ENCODE results near the gene PDE6H.

PDE6H gene

GRCh38 chr12:14976658-14977057 lies 3.8 kb downstream of the PDE6H start:
- DNase-seq: no peak

- no peak for DNase-seq
Measured at GRCh38 chr12:14979468-14979867, 6.6 kb downstream of the PDE6H start.

DNA sequence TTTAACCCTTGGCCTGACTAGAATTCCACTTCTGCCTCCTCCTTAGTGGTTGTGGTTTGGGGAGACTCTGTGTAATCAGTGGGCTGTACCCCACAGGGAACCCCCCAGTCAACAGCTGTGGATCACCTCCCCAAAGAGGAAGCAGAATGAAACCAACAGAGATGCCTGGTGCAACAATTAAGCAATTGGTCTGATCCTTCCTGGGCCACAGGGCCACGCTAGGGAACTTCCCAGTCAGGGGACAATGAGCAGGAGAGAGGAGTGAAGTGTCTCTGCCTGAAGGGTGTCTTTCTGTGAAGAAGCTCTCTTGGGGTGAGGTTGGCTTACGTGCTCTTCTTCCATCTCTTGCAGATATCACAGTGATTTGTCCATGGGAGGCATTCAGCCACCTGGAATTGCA lies 8.2 kb downstream of the PDE6H start:
- DNase-seq: no peak

GRCh38 chr12:14982562-14982961 lies 9.7 kb downstream of the PDE6H start:
- no peak for DNase-seq

- DNase-seq: no peak
Measured at GRCh38 chr12:14982991-14983390, 10.1 kb downstream of the PDE6H start.

DNA sequence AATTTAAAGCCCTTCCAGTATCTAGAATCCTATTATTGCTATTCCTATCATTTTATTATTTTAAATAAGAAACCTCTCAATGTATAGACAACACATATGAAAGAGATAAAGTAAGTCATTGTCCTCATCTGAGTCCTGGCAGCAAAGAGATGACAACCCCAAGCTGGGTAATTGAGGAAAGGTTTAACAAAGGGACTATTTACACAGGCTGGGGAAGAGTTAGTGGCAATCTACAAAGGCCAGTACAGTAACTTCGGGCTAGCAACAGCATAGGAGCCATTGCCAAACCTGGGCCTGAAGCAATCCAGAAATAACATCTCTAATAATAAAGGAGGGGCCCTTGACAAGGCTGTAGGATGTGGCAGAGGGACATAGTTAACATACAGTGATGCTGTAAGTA lies 11.2 kb downstream of the PDE6H start:
- no peak for DNase-seq

DNA sequence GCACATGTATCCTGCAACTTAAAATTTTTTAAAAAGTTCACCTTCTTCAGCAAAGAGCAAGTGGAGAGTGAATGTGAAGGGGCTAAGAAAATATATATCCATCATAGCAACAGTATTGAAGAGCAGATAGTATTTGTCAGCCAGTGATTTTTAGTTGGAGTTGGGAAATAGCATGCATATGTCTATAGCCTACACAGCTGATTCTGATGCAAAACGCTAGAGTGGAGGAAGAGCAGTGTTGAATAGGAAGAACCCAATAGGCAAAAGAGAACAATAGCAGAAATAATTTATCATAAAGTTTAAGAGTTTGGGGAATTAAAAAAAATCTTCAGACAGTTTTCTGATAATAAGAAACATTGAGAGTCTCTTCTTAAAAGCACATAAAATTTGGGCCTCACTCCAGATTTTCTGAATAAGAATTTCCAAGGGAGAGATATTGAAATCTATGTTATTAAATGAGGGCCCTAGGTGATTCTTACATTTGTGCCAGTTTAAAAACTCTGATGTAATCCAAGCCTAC lies 12.0 kb downstream of the PDE6H start:
- no peak for DNase-seq

- DNase-seq: no peak
Measured at GRCh38 chr12:14986449-14986848, 13.6 kb downstream of the PDE6H start.

DNA sequence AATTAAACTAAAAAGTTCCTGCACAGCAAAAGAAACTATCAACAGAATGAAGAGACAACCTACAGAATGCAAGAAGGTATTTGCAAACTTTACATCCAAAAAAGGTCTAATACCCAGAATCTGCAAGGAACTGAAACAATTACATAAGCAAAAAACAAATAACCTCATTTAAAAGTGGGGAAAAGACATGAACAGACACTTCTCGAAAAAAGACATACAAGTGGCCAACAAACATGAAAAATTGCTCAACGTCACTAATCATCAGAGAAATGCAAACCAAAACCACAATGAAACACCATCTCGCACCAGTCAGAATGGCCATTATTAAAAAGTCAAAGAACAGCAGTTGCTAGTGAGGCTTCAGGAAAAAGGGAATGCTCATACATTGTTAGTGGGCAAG lies 15.2 kb downstream of the PDE6H start:
- DNase-seq: no peak

DNA sequence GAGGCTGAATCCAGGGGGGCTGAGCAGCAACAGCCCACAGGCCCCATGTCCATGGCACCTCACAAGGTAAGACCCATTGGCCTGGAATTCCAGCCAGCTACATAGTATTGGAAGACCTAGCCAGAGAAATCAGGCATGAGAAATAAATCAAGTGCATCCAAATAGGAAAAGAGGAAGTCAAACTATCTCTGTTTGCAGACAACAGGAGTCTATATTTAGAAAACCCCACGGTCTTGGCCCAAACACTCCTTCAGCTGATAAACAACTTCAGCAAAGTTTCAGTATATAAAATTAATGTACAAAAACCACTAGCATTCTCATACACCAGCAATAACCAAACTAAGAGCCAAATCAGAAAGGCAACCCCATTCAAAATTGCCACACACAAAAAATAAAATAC lies 16.9 kb downstream of the PDE6H start:
- DNase-seq: no peak

GRCh38 chr12:14991069-14991468 lies 18.2 kb downstream of the PDE6H start:
- no peak for DNase-seq

DNA sequence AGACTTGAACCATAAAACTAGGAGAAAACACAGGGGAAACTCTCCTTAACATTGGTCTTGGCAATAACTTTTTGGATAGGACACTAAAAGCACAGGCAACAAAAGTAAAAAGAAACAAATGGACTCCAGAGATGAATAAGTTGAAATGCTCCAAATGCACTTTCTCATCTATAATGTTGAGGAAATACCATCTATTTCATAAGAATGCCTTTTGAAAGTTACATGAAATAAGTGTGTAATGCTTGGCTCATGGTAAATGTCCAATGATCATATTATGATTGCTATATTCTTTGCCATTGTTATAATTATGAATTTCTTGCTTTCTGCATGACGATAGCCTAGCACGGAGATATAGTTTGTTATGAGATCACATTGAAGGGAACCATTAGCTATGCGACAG lies 19.8 kb downstream of the PDE6H start:
- DNase-seq: no peak

DNA sequence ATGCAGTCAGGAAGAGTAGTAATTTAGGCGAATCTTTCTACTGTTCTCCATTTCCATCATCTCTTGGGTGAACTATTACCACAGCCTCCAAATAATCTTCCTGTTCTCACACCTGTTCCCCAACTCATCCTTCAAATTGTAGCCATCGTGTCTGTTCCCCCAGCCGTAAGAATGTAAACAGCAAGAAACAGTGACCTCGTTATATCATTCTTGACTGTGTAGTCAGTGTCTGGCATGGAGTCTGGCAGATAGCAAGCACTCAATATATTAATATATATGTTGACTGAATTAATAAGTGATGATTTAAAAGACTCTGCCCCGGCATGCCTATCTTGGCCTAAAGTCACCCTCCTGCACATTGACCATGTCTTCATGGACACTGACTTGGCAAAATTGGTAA lies 20.3 kb downstream of the PDE6H start:
- no peak for DNase-seq

GRCh38 chr12:14993537-14994266 lies 20.9 kb downstream of the PDE6H start:
- no peak for DNase-seq

GRCh38 chr12:14994610-14995009 lies 21.8 kb downstream of the PDE6H start:
- DNase-seq: no peak

- peak; percentile 50 for DNase-seq
Measured at GRCh38 chr12:14995583-14996425, 23.0 kb downstream of the PDE6H start.

DNA sequence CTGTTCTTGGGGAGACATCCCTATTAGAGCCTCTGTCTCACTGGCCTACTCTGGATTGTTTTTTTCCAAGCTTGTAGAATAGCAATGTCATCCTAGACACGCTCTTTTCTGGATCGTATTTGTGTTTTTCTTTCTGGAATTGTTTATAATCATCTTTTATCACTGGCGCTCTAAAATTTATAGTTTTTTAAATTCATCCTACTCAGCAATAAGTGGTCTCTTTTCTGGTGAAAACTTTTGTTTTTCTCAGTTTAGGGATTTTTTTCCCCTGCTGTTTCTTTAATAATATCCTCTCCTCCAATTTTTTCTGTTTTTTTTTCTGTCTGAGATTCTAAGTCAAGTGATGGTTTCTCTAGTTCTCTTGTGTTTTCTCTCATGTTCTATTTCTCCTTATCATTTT lies 25.2 kb downstream of the PDE6H start:
- no peak for DNase-seq

- DNase-seq: no peak
Measured at GRCh38 chr12:14999021-14999694, 26.3 kb downstream of the PDE6H start.

DNA sequence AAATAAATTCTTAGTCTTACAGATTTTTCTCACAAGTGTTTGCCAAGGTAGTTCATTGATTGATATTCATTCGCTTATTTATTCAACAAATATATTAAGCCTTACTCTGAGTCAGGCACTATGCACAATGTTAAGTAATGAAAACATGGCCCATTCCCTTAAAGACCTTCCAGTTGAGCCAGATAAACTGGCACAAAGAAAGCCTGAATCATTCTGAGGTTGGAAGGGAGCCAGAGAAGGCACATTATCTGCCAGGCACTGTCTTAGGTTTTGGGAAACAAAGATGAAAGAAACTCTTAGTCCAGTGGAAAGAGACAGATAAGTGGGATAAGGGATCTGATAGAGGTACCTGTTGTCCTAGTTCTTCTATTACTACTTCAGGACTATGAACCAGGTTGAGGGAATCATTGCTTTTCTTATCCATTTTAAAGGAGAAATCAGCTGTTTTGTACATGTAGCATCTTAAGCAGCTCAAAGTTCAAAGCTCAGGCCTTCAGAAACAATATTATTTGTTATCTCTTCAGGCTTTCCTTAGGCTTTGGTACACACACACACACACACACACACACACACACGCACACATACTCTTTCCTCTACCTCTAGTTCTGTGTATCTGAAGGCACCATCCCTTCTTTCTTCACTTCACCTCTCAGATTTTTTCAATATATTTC lies 27.0 kb downstream of the PDE6H start:
- DNase-seq: no peak

- no peak for DNase-seq
Measured at GRCh38 chr12:15000575-15000974, 27.7 kb downstream of the PDE6H start.

DNA sequence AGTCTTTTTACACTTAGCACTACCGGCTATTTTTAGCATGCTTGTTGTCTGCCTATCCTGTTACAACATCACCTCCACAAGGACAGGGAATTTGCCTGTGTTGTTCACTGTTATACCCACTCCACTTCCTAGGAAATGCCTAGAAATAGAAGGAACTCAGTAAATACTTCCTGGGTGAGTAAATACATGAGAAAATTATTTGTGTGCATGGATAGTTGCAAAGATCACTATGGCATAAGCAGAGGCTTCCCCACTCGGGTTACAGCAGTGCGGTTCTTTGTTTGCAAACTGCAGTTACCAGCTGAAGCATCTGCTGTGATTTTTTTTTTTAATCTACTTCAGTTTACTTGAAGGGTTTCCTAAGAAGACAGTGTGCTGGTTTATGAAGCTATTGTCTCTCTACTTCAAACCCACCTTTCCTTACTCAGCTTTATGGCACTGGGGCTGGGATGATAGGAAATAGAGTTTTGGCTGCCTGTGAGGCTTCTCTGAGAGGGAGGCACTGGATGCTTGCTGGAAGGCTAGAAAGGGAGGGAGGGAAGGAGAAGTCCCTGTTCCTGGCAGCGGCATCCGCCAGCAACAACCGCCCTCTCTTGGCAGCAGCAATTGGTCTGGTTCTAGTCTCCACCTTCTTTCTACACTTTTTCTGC lies 29.0 kb downstream of the PDE6H start:
- DNase-seq: peak; percentile 45

GRCh38 chr12:15004421-15004820 lies 31.6 kb downstream of the PDE6H start:
- DNase-seq: no peak

DNA sequence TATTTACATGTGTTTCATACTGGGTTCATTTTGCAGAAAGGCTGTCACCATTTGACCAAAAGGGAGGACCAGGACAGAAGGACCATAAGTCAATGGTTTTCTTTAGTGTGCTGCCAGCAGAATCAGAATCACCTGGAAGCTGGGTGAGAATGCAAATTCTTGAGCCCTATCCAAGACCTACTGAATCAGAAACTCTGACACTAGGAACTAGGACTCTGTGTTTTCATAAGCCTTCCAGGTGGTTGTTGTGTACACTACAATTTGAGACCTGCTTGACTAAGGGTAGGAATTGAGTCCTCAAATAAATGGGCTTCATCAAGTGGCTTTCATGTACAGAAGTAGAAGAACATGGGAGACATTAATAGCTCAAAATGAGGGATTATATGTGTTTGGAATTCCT lies 32.2 kb downstream of the PDE6H start:
- no peak for DNase-seq

Data from NCI-H69 (cell line).